HG02885 (cell line): ENCODE data around the gene FANCM.

Experiments
- ATAC-seq: cut with Tn5 transposase; IDR thresholded peaks from one replicate; pipeline ENCODE4 v1.9.1; 2021; ENCODE audit warnings: mild to moderate bottlenecking; ENCODE audit not compliant: unreplicated experiment, poor library complexity

The FANCM gene, protein sequence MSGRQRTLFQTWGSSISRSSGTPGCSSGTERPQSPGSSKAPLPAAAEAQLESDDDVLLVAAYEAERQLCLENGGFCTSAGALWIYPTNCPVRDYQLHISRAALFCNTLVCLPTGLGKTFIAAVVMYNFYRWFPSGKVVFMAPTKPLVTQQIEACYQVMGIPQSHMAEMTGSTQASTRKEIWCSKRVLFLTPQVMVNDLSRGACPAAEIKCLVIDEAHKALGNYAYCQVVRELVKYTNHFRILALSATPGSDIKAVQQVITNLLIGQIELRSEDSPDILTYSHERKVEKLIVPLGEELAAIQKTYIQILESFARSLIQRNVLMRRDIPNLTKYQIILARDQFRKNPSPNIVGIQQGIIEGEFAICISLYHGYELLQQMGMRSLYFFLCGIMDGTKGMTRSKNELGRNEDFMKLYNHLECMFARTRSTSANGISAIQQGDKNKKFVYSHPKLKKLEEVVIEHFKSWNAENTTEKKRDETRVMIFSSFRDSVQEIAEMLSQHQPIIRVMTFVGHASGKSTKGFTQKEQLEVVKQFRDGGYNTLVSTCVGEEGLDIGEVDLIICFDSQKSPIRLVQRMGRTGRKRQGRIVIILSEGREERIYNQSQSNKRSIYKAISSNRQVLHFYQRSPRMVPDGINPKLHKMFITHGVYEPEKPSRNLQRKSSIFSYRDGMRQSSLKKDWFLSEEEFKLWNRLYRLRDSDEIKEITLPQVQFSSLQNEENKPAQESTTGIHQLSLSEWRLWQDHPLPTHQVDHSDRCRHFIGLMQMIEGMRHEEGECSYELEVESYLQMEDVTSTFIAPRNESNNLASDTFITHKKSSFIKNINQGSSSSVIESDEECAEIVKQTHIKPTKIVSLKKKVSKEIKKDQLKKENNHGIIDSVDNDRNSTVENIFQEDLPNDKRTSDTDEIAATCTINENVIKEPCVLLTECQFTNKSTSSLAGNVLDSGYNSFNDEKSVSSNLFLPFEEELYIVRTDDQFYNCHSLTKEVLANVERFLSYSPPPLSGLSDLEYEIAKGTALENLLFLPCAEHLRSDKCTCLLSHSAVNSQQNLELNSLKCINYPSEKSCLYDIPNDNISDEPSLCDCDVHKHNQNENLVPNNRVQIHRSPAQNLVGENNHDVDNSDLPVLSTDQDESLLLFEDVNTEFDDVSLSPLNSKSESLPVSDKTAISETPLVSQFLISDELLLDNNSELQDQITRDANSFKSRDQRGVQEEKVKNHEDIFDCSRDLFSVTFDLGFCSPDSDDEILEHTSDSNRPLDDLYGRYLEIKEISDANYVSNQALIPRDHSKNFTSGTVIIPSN (N-terminal part only)

DNA sequence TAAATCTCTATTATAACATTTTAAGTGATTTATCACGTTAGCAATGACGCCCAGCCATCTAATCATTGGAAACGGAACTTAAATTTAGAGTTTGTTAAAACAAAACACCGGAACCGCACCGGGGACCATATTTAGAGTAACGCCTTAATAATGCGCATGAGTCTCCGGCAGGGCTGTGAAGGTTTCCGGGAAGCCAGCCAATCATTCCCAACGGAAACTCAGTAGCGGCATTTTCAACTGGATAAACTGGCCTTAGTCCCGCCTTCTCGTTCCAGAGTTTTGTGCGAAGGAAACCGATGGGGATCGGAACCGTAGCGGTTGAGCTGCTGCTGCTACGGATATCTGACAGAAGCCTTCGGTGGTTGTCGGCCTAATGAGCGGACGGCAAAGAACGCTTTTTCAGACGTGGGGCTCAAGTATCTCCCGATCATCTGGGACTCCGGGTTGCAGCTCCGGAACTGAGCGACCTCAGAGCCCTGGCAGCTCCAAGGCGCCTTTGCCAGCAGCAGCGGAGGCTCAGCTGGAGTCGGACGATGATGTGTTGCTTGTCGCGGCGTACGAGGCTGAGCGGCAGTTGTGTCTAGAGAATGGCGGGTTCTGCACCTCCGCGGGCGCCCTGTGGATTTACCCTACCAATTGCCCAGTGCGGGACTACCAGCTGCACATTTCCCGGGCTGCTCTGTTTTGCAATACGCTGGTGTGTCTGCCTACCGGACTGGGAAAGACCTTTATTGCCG lies at the start of gene FANCM:
Gene FANCM, plus strand, starts transcription at position 272 of the 737 bp plus-strand sequence. Its CDS starts 102 bp downstream, at position 374.
- peak; percentile 37 for ATAC-seq

DNA sequence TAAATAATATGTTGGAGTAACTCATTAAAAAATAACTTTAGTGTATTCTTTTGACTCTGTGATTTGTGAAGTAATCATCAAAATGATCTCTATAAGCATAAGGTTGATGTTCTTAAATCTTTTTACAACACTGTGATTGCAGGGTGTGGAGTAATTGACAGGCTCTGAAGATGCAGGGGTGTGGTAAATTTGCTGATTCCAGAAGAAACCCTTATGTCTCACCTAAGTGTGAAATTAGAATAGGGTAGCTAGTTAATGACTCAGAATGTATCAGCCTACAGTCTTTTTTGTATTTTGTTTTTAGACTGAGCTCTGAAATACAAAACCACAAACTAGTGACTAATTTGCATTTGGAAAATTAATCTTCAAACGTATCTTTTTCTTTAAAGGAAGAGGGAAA lies 45.9 kb upstream of the FANCM start:
- peak; percentile 77 for ATAC-seq

DNA sequence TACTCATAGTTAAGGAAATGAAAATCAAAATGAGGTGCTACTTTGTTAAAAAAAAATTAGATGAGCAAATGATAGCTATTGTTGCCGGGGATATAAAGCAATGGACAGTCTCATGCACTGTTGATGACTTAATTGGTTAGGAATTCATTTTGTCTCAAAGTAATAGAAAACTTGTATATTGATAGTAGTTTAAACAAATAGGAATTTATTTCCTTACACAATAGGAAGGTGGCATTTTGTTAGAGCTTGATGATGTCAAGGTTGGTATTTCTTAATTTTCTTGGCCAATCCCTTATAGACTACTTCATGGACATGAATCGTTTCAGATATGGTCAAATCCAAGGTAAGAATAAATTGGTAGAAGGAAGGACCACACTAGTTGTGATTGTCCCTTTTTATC lies 44.0 kb upstream of the FANCM start:
- no peak for ATAC-seq

DNA sequence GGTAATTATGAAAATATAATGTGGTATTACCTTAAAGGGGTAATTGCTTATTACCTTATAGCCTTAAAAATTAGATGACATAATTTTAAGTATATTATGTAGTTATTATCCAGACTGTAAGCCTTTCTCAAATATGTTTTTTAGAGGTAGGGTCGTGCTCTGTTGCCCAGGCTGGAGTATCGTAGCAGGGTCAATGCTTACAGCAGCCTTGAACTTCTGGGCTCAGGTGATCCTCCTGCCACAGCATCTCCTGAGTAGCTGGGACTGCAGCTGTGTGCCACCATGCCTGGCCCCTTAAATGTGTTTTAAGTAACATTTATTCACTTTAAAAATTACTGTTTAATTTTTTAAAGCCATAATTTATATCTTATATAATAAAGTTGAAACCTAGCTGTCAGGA lies 41.5 kb upstream of the FANCM start:
- no peak for ATAC-seq

DNA sequence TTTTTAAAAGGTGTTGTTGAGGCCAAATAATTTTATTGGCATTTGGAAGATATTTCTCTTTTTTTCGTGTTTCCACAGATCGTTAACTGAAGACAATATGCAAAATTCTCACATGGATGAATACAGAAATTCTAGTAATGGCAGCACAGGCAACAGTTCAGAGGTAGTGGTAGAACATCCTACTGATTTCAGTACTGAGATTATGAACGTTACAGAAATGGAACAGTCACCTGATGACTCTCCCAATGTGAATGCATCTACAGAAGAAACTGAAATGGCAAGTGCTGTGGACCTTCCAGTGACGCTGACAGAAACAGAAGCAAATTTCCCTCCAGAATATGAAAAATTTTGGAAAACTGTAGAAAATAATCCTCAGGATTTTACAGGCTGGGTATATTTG lies 40.6 kb upstream of the FANCM start:
- peak; percentile 52 for ATAC-seq

DNA sequence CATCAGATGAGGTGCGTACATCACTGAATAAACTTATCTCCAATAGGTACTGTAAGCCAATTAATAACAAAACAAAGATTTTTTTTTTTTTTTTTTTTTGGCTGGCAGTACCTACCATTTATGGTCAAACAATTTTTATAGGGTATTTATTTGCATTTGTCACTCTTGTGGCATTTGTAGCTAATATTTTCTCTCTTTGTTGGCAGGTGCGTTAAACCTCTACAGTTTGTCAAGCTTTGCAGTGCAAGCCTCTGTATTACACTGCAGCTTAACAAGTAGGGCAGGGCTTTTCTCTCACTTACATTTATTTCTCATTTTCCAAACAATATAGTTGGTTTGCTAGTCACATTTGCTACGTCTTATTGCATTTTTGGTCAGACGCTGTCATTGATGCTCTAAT lies 39.5 kb upstream of the FANCM start:
- no peak for ATAC-seq

DNA sequence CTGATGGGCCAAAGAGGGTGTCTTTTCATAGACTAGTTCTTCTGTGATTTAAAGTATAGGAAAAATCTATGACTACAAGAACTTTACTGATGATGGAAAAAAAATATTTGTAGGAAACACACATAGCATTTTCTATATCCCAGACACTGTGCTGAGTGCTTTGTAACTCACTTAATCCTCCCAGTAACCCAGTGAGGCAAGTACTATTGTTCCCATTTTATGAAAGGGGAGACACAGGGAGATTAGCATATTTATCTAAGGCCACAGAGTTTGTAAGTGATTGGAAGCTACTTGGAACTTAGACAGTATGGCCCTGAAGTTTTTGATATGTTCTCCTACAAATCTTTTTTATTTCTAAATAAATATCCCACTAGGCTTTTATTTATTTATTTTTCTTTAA lies 31.9 kb upstream of the FANCM start:
- ATAC-seq: no peak

DNA sequence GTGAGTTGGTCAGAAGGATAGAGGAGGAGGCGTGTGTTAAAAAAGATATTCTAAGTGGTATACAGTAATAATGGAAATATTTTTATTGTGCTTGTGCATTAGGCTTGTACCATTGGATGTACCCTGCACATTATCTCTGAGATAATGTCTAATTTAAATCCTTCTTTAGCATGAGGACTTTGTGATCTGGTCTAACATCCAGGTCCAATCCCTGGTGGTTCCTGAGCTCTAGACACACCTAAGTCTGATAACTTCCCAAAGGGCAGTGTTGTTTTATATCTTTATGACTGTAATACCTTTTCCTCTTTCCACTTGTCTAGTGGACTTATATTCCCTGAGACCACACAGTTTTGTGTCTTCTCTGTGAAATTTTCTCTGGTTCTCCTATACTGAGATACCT lies 31.2 kb upstream of the FANCM start:
- ATAC-seq: no peak

DNA sequence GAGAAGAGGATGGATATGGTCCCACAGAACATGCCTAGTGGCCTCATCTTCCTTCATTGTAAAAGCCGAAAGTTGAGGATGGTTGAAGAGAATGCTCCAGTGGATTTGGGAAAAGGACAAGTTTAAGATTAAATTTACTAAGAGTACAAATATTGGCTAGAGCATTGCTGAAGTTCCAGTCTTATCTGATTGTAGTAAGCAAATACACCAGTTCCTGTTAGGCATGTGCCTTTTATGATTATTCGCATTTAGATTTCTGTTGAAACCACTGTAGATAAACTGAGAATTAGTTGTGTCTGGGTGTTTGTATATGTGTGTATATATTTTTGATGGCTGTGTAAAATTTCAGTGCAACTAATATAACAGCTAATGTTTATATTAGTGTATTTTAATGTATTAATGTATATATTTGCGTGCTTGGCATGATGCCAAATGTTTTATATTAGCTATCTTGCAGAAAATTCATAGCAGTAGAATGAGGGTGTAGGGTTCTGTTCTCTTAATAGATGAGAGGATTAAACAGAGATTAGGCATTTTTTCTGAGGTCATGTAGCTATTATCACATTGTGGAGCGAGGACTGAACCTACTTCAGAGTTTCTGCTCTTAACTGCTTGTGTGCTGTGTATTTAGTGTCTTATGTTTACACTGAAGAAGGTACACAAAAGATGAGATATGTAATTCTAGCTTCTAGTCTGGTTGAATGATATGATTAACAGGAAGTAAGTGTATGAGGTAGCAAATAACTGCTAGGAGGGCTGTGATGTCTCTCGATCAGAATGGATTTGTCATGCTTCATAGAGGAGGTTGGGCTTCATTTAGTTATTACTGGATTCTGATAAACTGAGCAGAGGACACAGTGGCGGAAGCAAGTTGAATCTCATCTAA lies 22.6 kb upstream of the FANCM start:
- ATAC-seq: no peak

DNA sequence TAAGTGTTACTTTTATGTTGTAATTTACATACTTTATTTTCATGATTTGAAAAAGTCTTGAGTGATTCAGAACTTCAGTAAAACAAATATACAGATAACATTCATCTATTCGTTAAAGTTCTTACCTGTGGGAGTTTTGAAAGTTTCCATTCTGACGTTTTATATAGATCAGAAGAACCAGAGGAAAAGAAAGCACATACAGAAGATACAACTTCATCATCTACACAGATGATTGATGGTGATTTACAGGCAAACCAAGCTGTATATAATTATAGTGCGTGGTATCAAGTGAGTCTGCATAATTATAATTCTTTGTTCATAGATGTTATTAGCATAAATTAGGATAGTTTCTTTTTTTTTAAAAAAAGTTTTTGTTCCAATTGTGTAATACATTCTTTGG lies 21.4 kb upstream of the FANCM start:
- ATAC-seq: no peak

DNA sequence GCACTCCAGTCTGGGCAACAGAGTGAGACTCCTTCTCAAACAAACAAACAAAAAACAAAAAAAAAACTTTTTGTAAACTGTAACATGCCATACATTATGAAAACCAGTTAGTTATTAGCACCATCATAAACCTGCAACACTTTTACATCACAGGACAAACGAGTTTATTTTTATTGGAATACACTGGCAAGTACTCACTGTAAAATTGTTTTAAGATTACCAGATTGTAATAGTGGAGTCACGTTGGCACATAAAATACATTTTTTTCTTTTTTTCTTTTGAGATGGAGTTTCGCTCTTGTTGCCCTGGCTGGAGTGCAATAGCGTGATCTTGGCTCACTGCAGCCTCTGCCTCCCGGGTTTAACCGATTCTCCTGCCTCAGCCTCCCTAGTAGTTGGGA lies 17.1 kb upstream of the FANCM start:
- no peak for ATAC-seq

DNA sequence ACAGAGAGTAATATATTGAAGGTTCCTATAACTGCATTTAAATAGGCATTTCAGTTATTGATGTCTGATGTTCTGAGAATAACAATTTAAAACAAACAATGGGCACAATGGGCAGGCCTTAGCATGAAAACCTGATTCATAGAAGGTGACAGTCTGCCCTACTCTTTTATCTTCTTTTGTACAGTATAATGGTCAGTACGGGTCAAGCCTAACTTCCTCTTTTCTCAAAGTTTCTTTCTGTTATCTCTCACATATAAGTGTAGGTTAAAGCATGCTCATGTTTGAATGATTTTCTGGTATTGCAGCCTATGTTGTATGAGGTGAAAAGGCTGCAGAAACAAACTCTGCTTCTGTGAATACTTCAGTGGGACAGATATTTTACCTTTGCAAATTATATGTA lies 15.6 kb upstream of the FANCM start:
- ATAC-seq: no peak

DNA sequence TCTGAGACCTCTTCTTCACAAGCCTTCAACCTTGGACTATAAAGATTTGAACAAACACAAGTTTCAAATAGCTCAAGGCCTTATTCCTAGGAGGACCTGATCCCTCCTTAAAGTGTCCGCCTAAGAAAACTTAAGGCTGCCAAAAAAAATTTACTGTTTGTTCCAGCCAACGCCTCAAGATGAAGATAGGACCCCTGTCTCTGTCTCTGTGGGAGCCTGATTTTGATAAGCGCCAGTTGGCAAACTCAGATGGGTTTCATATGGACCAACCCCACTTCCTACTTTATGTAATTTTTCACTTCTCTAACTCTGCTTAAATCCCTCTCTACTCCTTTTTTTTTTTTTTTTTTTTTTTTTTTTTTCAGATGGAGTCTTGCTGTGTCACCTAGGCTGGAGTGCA lies 12.5 kb upstream of the FANCM start:
- ATAC-seq: no peak

DNA sequence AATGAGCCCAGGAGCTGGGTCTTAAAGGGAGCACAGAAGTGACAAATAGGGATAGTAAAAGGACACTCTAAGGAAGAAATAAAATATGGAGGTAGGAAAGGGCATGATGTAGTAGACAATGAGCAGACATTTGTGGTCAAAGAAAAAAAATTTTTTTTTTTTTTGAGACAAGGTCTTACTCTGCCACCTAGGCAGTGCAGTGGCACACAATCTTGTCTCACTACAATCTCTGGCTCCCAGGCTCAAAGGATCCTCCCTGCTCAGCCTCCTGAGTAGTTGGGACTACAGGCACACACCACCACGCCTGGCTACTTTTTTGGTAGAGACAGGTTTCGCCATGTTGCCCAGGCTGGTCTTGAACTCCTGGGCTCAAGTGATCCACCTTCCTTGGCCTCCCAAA lies 10.0 kb upstream of the FANCM start:
- no peak for ATAC-seq

DNA sequence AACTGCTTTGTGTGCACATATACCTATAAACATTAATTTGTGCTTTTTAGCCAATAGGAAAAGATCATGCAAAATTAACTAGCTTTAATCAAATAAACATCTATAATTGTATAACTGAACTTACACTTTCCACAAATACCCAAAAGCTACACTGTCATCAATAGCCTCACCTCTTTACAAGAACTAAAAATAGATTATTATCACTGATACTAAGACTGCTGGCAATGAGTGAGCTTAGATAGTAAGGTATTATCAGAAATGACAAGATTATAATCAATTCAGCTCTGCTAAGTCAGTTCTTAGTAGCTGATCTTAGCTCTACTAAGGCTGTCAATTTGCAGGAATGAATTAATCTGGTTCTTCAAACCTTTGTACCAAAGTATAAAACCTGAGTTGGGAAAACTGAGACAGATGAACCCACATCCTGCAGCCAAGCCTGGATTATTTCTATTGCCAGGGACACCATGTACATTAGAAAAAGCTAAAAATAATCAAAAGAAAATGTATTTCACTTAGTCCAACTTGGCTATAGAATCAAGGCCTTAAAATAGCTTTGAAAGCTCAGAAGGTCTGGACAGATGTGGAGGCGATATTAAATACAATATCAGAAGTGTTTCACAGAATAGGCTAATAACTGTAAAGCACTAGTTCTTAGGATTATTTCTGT lies 6.6 kb upstream of the FANCM start:
- ATAC-seq: no peak

DNA sequence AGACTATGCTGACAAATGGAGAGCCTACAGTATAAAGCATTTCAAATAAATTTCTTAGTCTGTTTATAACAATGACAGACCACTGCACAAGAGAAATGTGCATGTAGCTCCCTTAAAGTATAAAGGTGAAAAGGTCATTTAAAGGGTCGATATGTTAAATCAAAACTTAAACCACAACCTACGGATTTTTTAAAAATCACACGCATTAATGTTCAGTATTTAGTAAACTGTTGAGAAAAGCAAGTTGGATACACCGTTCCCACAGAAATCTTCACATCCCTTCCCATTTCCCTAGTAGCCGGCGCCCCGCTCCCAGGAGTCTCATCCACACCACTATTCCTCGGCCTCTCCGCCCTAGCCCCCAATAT lies 2.1 kb upstream of the FANCM start:
- no peak for ATAC-seq

DNA sequence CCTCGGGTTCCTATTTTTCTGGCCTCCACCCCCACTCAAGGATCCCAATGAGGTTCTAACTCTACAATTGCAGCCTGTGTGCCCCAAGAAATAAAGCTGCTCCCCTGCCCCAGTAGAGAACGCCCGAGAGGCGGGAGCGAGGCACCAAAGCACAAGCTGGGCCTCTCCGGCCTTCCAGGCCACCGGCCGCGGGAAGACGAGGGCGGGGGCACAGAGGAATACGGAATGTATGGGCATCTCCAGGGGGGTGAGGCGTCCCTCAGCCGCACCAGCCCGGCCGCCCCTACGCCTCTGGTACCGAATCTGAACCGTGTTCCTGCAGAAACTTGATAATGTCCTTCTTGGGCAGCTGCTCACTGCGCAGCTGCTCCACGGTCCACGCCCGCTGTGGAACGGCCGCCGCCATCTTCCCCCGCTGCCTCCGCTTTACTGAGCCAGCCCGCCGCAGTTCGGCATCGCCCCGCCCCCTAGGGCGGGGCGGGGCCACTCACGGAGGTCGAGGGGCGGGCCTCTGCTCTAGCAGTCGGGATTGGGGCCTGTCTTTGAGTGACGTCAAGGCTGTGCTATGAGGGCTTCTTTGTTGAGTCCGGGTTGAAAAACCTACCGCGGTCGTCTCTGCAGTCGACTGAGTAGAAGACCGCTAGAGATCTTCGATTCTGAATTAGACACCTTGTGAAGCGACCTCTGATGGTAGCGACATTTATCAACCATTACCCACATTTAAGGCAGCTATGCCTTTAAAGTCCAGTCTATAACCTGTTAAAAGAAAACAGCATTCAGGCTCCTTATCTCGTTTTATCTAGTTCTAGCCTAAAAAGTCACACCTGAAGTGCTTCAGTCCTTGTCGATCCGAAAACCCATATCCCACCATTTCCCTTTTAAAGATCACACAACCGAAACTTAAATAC lies 1.4 kb upstream of the FANCM start, which contains the start of gene FKBP3:
Gene FKBP3, minus strand, starts transcription at position 431 of the 908 bp plus-strand sequence. Its CDS starts 25 bp downstream, at position 406.
- ATAC-seq: peak; percentile 88
